ENCODE data around the gene COG7. TPM values are rescaled to one million over a fixed set of nuclear protein-coding genes. Genes with fewer than 3 reads are reported as not detected.

The COG7 gene
- total and polyA plus RNA-seq, 2 of the 13 experiments (the other 11 are each of a cell fraction or from before 2014, with no cell fraction given) = 12.6 to 54.5 TPM

DNA sequence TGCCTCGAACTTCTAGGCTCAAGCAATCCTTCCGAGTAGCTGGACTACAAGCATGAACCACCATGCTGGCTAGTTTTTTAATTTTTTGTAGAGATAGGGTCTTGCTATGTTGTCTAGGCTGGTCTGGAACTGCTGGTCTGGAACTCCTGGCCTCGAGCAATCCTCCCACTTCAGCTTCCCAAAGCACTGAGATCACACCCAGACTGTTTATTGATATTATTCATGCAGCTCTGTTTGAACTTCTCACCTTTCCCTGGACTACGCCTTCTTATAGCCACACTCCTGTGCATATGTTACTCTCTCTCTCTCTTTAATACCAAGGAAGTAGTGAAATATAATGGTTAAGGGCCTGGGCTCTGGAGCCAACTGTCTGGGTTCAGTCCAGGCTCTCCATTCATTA is 4.6 kb downstream of the COG7 start:
- ChIA-PET CTCF (ENCODE audit: low intra/inter-chr PET ratio, low total read pairs) (no interaction called here), POLR2A (no interaction called here)
- BruUV-seq (replicated peaks) = no TSS peak
- Histone ChIP-seq H2AFZ (ENCODE audit: low read length) (no peak overlapping the region), H4K20me1 (ENCODE audit: insufficient read depth, low read length) (peaks cover 4% of the 10 kb centered on the region; the same call in 1 of the 2 replicates), H3K4me2 (ENCODE audit: low read depth, low read length) (no peak overlapping the region), H3K4me1 (ENCODE audit: insufficient read depth, low read length) (peaks cover 23% of the 10 kb centered on the region), H3K9me3 (ENCODE audit: low read length) (no peaks in the 10 kb centered on the region), H3K4me3 (replicated peaks in 1 of 3; ENCODE audit: insufficient read depth in 1 of 3, low read depth in 2 of 3, low read length in 3 of 3) (no peak overlapping the region), H3K79me2 (ENCODE audit: insufficient read depth, low read length) (peaks cover 19% of the 10 kb centered on the region), H3K27me3 (ENCODE audit: control insufficient read depth in 1 of 2, insufficient read depth in 2 of 2, low read length in 2 of 2) (no peaks in the 10 kb centered on the region; a peak in 1 of 5 replicates), H3K27ac (ENCODE audit: extremely low read length, insufficient read depth, low read length) (no peak overlapping the region), H3K36me3 (replicated peaks in 1 of 2; ENCODE audit: control insufficient read depth in 1 of 2, insufficient read depth in 2 of 2, low read length in 2 of 2) (peaks cover 14 to 27% of the 10 kb centered on the region in 2 experiments), H3K9ac (ENCODE audit: insufficient read depth, low read depth, low read length) (no peak overlapping the region)
- FAIRE-seq (no peak), DNase-seq (ENCODE audit: low spot score) (no peak), ATAC-seq (no peak)
- no peak for TF ChIP-seq ZNF274 (CRISPR knock-in tag; IDR thresholded peaks at IDR 0.05)
- TF ChIP-seq GABPA (IDR thresholded peaks at IDR 0.05; ENCODE audit: low read depth, low read length) = no peak
- TF ChIP-seq GABPA (CRISPR knock-in tag; IDR thresholded peaks at IDR 0.05; ENCODE audit: low read depth) = no peak
- TF ChIP-seq PAX8 (CRISPR knock-in tag; IDR thresholded peaks at IDR 0.05; ENCODE audit: borderline replicate concordance) = no peak
- TF ChIP-seq KMT2A (CRISPR knock-in tag; IDR thresholded peaks at IDR 0.05) = no peak
- TF ChIP-seq, protein P1, sequence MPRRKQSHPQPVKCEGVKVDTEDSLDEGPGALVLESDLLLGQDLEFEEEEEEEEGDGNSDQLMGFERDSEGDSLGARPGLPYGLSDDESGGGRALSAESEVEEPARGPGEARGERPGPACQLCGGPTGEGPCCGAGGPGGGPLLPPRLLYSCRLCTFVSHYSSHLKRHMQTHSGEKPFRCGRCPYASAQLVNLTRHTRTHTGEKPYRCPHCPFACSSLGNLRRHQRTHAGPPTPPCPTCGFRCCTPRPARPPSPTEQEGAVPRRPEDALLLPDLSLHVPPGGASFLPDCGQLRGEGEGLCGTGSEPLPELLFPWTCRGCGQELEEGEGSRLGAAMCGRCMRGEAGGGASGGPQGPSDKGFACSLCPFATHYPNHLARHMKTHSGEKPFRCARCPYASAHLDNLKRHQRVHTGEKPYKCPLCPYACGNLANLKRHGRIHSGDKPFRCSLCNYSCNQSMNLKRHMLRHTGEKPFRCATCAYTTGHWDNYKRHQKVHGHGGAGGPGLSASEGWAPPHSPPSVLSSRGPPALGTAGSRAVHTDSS (CRISPR knock-in tag; conservative IDR thresholded peaks at IDR 0.05) = no peak
- no peak for TF ChIP-seq MZF1 (CRISPR knock-in tag; IDR thresholded peaks at IDR 0.05; ENCODE audit: borderline replicate concordance)
- TF ChIP-seq PHB2 (IDR thresholded peaks at IDR 0.05; ENCODE audit: partially characterized antibody) = no peak
- no peak for TF ChIP-seq ZMYM4 (CRISPR knock-in tag; IDR thresholded peaks at IDR 0.05)
- no peak for TF ChIP-seq SOX13 (IDR thresholded peaks at IDR 0.05)
- TF ChIP-seq SOX13 (CRISPR knock-in tag; conservative IDR thresholded peaks at IDR 0.05 in 1 of 2, IDR thresholded peaks at IDR 0.05 in 1 of 2) = no peak
- no peak for TF ChIP-seq YY1 (IDR thresholded peaks at IDR 0.05; ENCODE audit: insufficient read depth, insufficient replicate concordance, low read depth, low read length)
- no peak for TF ChIP-seq ZNF746 (CRISPR knock-in tag; IDR thresholded peaks at IDR 0.05)
- no peak for TF ChIP-seq ZNF138 (CRISPR knock-in tag; IDR thresholded peaks at IDR 0.05; ENCODE audit: low read depth)
- TF ChIP-seq, protein P2, sequence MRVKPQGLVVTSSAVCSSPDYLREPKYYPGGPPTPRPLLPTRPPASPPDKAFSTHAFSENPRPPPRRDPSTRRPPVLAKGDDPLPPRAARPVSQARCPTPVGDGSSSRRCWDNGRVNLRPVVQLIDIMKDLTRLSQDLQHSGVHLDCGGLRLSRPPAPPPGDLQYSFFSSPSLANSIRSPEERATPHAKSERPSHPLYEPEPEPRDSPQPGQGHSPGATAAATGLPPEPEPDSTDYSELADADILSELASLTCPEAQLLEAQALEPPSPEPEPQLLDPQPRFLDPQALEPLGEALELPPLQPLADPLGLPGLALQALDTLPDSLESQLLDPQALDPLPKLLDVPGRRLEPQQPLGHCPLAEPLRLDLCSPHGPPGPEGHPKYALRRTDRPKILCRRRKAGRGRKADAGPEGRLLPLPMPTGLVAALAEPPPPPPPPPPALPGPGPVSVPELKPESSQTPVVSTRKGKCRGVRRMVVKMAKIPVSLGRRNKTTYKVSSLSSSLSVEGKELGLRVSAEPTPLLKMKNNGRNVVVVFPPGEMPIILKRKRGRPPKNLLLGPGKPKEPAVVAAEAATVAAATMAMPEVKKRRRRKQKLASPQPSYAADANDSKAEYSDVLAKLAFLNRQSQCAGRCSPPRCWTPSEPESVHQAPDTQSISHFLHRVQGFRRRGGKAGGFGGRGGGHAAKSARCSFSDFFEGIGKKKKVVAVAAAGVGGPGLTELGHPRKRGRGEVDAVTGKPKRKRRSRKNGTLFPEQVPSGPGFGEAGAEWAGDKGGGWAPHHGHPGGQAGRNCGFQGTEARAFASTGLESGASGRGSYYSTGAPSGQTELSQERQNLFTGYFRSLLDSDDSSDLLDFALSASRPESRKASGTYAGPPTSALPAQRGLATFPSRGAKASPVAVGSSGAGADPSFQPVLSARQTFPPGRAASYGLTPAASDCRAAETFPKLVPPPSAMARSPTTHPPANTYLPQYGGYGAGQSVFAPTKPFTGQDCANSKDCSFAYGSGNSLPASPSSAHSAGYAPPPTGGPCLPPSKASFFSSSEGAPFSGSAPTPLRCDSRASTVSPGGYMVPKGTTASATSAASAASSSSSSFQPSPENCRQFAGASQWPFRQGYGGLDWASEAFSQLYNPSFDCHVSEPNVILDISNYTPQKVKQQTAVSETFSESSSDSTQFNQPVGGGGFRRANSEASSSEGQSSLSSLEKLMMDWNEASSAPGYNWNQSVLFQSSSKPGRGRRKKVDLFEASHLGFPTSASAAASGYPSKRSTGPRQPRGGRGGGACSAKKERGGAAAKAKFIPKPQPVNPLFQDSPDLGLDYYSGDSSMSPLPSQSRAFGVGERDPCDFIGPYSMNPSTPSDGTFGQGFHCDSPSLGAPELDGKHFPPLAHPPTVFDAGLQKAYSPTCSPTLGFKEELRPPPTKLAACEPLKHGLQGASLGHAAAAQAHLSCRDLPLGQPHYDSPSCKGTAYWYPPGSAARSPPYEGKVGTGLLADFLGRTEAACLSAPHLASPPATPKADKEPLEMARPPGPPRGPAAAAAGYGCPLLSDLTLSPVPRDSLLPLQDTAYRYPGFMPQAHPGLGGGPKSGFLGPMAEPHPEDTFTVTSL (CRISPR knock-in tag; IDR thresholded peaks at IDR 0.05; ENCODE audit: borderline replicate concordance) = no peak
- TF ChIP-seq RAD21 (CRISPR knock-in tag; IDR thresholded peaks at IDR 0.05) = no peak
- TF ChIP-seq TARDBP (CRISPR knock-in tag; IDR thresholded peaks at IDR 0.05) = no peak
- no peak for TF ChIP-seq SKI (IDR thresholded peaks at IDR 0.05; ENCODE audit: partially characterized antibody)
- WGBS (ENCODE audit: low lambda C conversion rate) = 92% methylated on average over 4 of the region's 4 CpGs
- in situ Hi-C loops (cut with HindIII; ENCODE audit: extremely low pct_ligation_motif_present, low pct_unique_long_range_greater_than_20kb) (no loop called here), intact Hi-C loops (cut with micrococcal nuclease; ENCODE audit: unreplicated experiment) (no loop called here)

All from HepG2 (cell line).